WTC11 (cell line): ENCODE measurements around the gene SORD. TPM values are rescaled to one million over a fixed set of nuclear protein-coding genes. Genes with fewer than 3 reads are reported as not detected.
A peak's percentile ranks its signal among the peaks of the same experiment; 100 is the strongest.

ENCODE experiments used
- ATAC-seq: fragments of 200-7000 bp; cut with Tn5 transposase; 2 replicates; pipeline ENCODE4 v1.10.0; 2021; ENCODE audit warnings: mild to moderate bottlenecking, moderate library complexity
- CTCF ChIA-PET: fragments of 300-600 bp; sonication (Branson Sonifier 250); formaldehyde crosslinking; loops from one replicate; lab custom pipeline; 2021; ENCODE audit warnings: antibody characterized with exemption; lab: Charles Lee
- POLR2A ChIA-PET: fragments of 350-600 bp; sonication (Branson Sonifier 250); formaldehyde crosslinking; loops from one replicate; lab custom pipeline; 2021; ENCODE audit warnings: antibody characterized with exemption; lab: Charles Lee
- DNase-seq: peaks from one replicate; pipeline ENCODE4 v3.0.0; 2021; ENCODE audit warnings: low spot score
- H3K27ac Mint-ChIP-seq: 2 replicates; pipeline ENCODE4 v1.8.0; 2021; ENCODE audit warnings: mixed read lengths
- H3K27me3 Mint-ChIP-seq: 2 replicates; pipeline ENCODE4 v1.8.0; 2021; ENCODE audit warnings: low read depth, mild to moderate bottlenecking, moderate library complexity, mixed read lengths
- H3K36me3 Mint-ChIP-seq: 2 replicates; pipeline ENCODE4 v1.8.0; 2021; ENCODE audit warnings: mixed read lengths
- H3K4me1 Mint-ChIP-seq: 2 replicates; pipeline ENCODE4 v1.8.0; 2022; ENCODE audit warnings: mixed read lengths
- H3K4me3 Mint-ChIP-seq: 2 replicates; pipeline ENCODE4 v1.8.0; 2021; ENCODE audit warnings: mild to moderate bottlenecking, moderate library complexity, mixed read lengths
- H3K9me3 Mint-ChIP-seq: 2 replicates; pipeline ENCODE4 v1.8.0; 2021; ENCODE audit warnings: mixed read lengths
- ATF6 ChIP-seq: sonication (generic); formaldehyde crosslinking; IDR thresholded peaks from 2 replicates; pipeline ENCODE4 v1.8.1; 2023; ENCODE audit warnings: mild to moderate bottlenecking, missing genetic modification reagents
- IRF1 ChIP-seq: sonication (generic); formaldehyde crosslinking; IDR thresholded peaks from 2 replicates; pipeline ENCODE4 v1.8.0; 2023; ENCODE audit warnings: missing genetic modification reagents
- NR3C1 ChIP-seq: sonication (generic); formaldehyde crosslinking; conservative IDR thresholded peaks from 2 replicates; pipeline ENCODE4 v1.8.1; 2023; ENCODE audit warnings: low read depth, mild to moderate bottlenecking, missing genetic modification reagents
- PRRX2 ChIP-seq: fragments of 250-450 bp; sonication (Bioruptor Pico); IDR thresholded peaks from 2 replicates; pipeline ENCODE4 v1.8.0; 2021; ENCODE audit warnings: mild to moderate bottlenecking
- STAT6 ChIP-seq: sonication (generic); formaldehyde crosslinking; conservative IDR thresholded peaks from 2 replicates; pipeline ENCODE4 v1.8.1; 2023; ENCODE audit warnings: mild to moderate bottlenecking, low read depth, missing genetic modification reagents, moderate library complexity
- ZMAT4 ChIP-seq: fragments of 250-450 bp; sonication (Bioruptor Pico); IDR thresholded peaks from 2 replicates; pipeline ENCODE4 v1.9.0; 2021; ENCODE audit warnings: mild to moderate bottlenecking
- ZNF121 ChIP-seq: sonication (generic); formaldehyde crosslinking; IDR thresholded peaks from 2 replicates; pipeline ENCODE4 v1.8.0; 2023; ENCODE audit warnings: missing genetic modification reagents
- ZNF219 ChIP-seq: sonication (generic); formaldehyde crosslinking; IDR thresholded peaks from 2 replicates; pipeline ENCODE4 v1.8.0; 2023; ENCODE audit warnings: missing genetic modification reagents, mild to moderate bottlenecking, borderline replicate concordance
- ZNF416 ChIP-seq: fragments of 250-450 bp; sonication (Bioruptor Pico); IDR thresholded peaks from 2 replicates; pipeline ENCODE4 v1.9.0; 2021; ENCODE audit warnings: mild to moderate bottlenecking, inconsistent platforms
- ZNF425 ChIP-seq: fragments of 250-450 bp; sonication (Bioruptor Pico); conservative IDR thresholded peaks from 2 replicates; pipeline ENCODE4 v1.9.0; 2021; ENCODE audit warnings: mild to moderate bottlenecking
- ZNF671 ChIP-seq: fragments of 250-450 bp; sonication (Bioruptor Pico); IDR thresholded peaks from 2 replicates; pipeline ENCODE4 v1.8.0; 2021; ENCODE audit warnings: mild to moderate bottlenecking
- total RNA-seq: library from RNA; stranded (reverse); gene quantifications from 3 replicates; pipeline ENCODE4 v1.2.3, GENCODE V29; 2021

Gene SORD
- total RNA-seq, 1 experiment from 2014 or later, result 46.2 TPM

GRCh38 chr15:45115312-45115820 lies 92.4 kb downstream of the SORD start (continued):
- TF ChIP-seq ATF6 (CRISPR knock-in tag), result no peak
- TF ChIP-seq STAT6 (CRISPR knock-in tag), result no peak
- no peak for TF ChIP-seq ZNF425
- TF ChIP-seq IRF1 (CRISPR knock-in tag), result no peak
- TF ChIP-seq, all 79 proteins: peak for 0

- Mint-ChIP-seq H3K27ac (no peak overlapping the region), H3K27me3 (peaks cover 99% of the 10 kb centered on the region), H3K36me3 (no peaks in the 10 kb centered on the region), H3K4me3 (peak overlapping the region; percentile 64), H3K9me3 (no peaks in the 10 kb centered on the region), H3K4me1 (peaks cover 41% of the 10 kb centered on the region)
- CTCF ChIA-PET, result interaction anchor here (0.6 to 8.3 kb wide), 4 partner anchors 9 to 81 kb away, joined by 3 to 231 read pairs (median 4); partner anchors contain the start of genes DUOX1 and DUOXA1
- TF ChIP-seq ZNF219 (CRISPR knock-in tag) (no peak), ZMAT4 (CRISPR knock-in tag) (no peak), ZNF121 (no peak), ZNF671 (no peak), NR3C1 (CRISPR knock-in tag) (no peak), PRRX2 (CRISPR knock-in tag) (no peak), ZNF416 (CRISPR knock-in tag) (no peak), ZNF425 (no peak)
- POLR2A ChIA-PET, result interaction anchor here (1.3 kb wide), 1 partner anchor 19 kb away, joined by 5 read pairs; no protein-coding TSS in a partner anchor
- DNase-seq (no peak), ATAC-seq (no peak)
Measured at GRCh38 chr15:45116006-45116481, 93.0 kb downstream of the SORD start.
